Activated T-cell treated with anti-CD3 and anti-CD28 coated beads, Interleukin-2, amount 50 U/mL, for 24 hours (primary cell): Measurements from ENCODE around the gene MAPK4.

Source experiments
- DNase-seq: peaks from one replicate; pipeline ENCODE4 v3.0.0-alpha.2; 2020
- H3K27ac Mint-ChIP-seq: 2 replicates; pipeline ENCODE4 v1.8.0; 2020; ENCODE audit warnings: mild to moderate bottlenecking, mixed read lengths
- H3K27me3 Mint-ChIP-seq: 2 replicates; pipeline ENCODE4 v1.8.0; 2020; ENCODE audit warnings: mixed read lengths
- H3K36me3 Mint-ChIP-seq: 2 replicates; pipeline ENCODE4 v1.8.0; 2020; ENCODE audit warnings: low read depth, mixed read lengths
- H3K4me1 Mint-ChIP-seq: 2 replicates; pipeline ENCODE4 v1.8.0; 2020; ENCODE audit warnings: low read depth, mixed read lengths
- H3K4me3 Mint-ChIP-seq: 2 replicates; pipeline ENCODE4 v1.8.0; 2020; ENCODE audit warnings: mild to moderate bottlenecking, moderate library complexity, mixed read lengths
- H3K9me3 Mint-ChIP-seq: 2 replicates; pipeline ENCODE4 v1.8.0; 2020; ENCODE audit warnings: mixed read lengths

Gene MAPK4

GRCh38 chr18:50729986-50730385 is 170.1 kb downstream of the MAPK4 start:
- no peak overlapping the region for H3K4me3 Mint-ChIP-seq
- peaks cover 10% of the 10 kb centered on the region for H3K27me3 Mint-ChIP-seq
- no peak overlapping the region for H3K27ac Mint-ChIP-seq
- no peaks in the 10 kb centered on the region for H3K36me3 Mint-ChIP-seq
- peaks cover 3% of the 10 kb centered on the region for H3K4me1 Mint-ChIP-seq
- DNase-seq, result no peak
- no peaks in the 10 kb centered on the region for H3K9me3 Mint-ChIP-seq

DNA sequence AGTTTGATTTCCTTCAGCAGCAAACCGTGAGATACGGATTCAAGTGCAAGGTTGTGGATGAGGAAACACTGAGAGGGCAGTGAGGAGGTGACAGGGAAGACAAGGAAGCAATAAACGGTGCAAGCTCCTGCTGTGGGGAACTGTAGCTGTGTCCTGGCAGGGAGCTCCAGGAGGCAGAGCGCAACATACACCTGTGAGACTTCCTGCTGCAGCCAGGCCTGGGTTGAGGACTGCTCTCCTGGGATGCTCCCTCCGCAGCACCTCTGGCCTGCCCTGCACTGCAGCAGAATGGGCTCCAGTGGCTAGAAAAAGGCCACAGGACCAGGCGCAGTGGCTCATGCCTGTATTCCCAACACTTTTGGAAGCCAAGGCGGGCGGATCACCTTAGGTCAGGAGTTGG is 174.5 kb downstream of the MAPK4 start:
- H3K27me3 Mint-ChIP-seq, result no peaks in the 10 kb centered on the region
- no peak for DNase-seq
- H3K9me3 Mint-ChIP-seq, result no peaks in the 10 kb centered on the region
- no peaks in the 10 kb centered on the region for H3K4me1 Mint-ChIP-seq
- no peaks in the 10 kb centered on the region for H3K36me3 Mint-ChIP-seq
- H3K27ac Mint-ChIP-seq, result no peak overlapping the region
- no peak overlapping the region for H3K4me3 Mint-ChIP-seq

DNA sequence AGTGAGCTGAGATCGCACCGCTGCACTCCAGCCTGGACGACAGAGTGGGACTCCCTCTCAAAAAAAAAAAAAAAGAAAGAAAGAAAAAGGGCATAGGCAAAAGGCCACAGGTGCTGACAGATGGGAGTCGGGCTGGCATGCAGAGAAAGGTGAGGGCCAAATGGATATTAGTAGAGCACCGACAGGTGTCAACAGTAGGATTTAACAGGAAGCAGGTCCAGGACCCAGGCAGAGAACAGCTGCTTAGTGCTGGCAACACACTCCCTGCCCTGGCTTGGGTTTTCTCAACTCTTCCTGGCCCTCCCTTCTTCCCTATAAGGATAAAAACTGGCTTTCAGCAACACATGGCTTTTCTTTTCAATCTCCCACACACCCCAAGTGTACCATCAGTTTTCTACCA is 175.0 kb downstream of the MAPK4 start:
- H3K27ac Mint-ChIP-seq, result no peak overlapping the region
- H3K27me3 Mint-ChIP-seq, result no peaks in the 10 kb centered on the region
- no peaks in the 10 kb centered on the region for H3K4me1 Mint-ChIP-seq
- no peaks in the 10 kb centered on the region for H3K36me3 Mint-ChIP-seq
- no peak for DNase-seq
- H3K4me3 Mint-ChIP-seq, result no peak overlapping the region
- no peaks in the 10 kb centered on the region for H3K9me3 Mint-ChIP-seq

- no peak overlapping the region for H3K4me3 Mint-ChIP-seq
- no peaks in the 10 kb centered on the region for H3K9me3 Mint-ChIP-seq
- no peak for DNase-seq
- no peaks in the 10 kb centered on the region for H3K36me3 Mint-ChIP-seq
- H3K27ac Mint-ChIP-seq, result no peak overlapping the region
- no peaks in the 10 kb centered on the region for H3K27me3 Mint-ChIP-seq
- no peaks in the 10 kb centered on the region for H3K4me1 Mint-ChIP-seq
Measured at GRCh38 chr18:50737127-50737526, 177.2 kb downstream of the MAPK4 start.

GRCh38 chr18:50738098-50738757 is 178.3 kb downstream of the MAPK4 start:
- no peaks in the 10 kb centered on the region for H3K36me3 Mint-ChIP-seq
- no peak for DNase-seq
- no peak overlapping the region for H3K27ac Mint-ChIP-seq
- H3K9me3 Mint-ChIP-seq, result no peaks in the 10 kb centered on the region
- no peaks in the 10 kb centered on the region for H3K4me1 Mint-ChIP-seq
- H3K27me3 Mint-ChIP-seq, result no peaks in the 10 kb centered on the region
- no peak overlapping the region for H3K4me3 Mint-ChIP-seq

DNA sequence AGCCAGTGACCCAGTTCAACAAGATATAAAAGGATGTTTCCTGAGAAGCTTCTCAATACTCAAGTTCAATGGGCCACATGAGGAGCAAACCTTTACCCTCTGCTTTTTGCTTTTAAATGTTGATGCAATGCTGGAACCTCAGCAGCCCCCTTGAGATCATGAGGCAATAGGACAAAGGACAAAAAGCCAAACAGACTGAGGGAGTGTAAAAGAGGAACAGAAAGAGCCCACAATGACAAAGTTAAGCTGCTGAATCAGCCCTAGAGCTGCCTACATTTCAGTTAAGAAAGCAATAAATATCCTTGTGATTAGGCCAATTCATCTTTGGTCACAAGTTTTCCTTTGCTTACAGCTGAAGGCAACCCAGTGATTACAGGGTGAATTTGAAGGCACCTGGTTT is 183.1 kb downstream of the MAPK4 start:
- no peaks in the 10 kb centered on the region for H3K36me3 Mint-ChIP-seq
- no peaks in the 10 kb centered on the region for H3K9me3 Mint-ChIP-seq
- H3K27ac Mint-ChIP-seq, result no peak overlapping the region
- H3K4me3 Mint-ChIP-seq, result no peak overlapping the region
- no peaks in the 10 kb centered on the region for H3K4me1 Mint-ChIP-seq
- no peak for DNase-seq
- peaks cover 6% of the 10 kb centered on the region for H3K27me3 Mint-ChIP-seq

DNA sequence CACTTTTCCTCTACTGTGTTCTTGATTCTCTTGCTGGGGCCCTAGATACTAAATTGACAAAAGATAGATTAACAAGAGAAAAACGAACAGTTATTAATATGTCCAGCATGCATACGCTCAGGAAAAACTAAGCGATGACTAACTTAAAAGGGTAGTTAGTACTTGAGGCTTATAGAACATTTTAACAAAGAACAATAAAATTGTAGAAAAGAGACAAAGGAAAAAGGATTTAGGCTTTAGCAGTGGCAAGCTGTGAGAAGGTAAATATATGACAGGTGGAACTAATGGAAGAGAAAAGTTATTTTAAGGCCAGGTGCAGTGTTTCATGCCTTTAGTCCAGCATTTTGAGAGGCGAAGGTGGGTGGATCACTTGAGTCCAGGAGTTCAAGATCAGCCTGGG is 184.4 kb downstream of the MAPK4 start:
- H3K27me3 Mint-ChIP-seq, result peaks cover 11% of the 10 kb centered on the region
- H3K27ac Mint-ChIP-seq, result no peak overlapping the region
- no peak for DNase-seq
- no peaks in the 10 kb centered on the region for H3K4me1 Mint-ChIP-seq
- no peaks in the 10 kb centered on the region for H3K9me3 Mint-ChIP-seq
- H3K36me3 Mint-ChIP-seq, result no peaks in the 10 kb centered on the region
- H3K4me3 Mint-ChIP-seq, result no peak overlapping the region

DNA sequence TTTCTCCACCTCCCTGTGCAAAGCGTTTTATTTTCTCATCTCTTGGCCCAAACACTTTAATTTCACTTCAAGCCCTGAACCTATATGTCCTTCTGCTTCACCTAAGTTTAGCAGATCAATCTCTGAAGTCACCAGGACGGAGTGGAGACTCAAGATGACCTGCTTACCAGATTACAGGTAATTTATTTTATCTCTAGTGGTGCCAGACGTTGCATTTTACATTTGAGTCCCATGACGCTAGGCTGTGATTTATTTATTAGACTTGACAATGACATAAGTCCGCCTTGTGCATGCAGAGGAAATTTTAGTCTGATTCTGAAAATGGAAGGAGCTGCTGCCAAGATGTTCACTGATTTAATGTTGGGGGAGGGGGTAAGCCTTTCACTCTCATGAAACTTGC is 186.1 kb downstream of the MAPK4 start:
- no peak overlapping the region for H3K4me3 Mint-ChIP-seq
- no peaks in the 10 kb centered on the region for H3K36me3 Mint-ChIP-seq
- peaks cover 28% of the 10 kb centered on the region for H3K27me3 Mint-ChIP-seq
- H3K9me3 Mint-ChIP-seq, result no peaks in the 10 kb centered on the region
- DNase-seq, result no peak
- no peak overlapping the region for H3K27ac Mint-ChIP-seq
- no peaks in the 10 kb centered on the region for H3K4me1 Mint-ChIP-seq

- H3K4me1 Mint-ChIP-seq, result no peaks in the 10 kb centered on the region
- H3K27ac Mint-ChIP-seq, result no peak overlapping the region
- DNase-seq, result no peak
- peaks cover 40% of the 10 kb centered on the region for H3K27me3 Mint-ChIP-seq
- H3K36me3 Mint-ChIP-seq, result no peaks in the 10 kb centered on the region
- H3K4me3 Mint-ChIP-seq, result no peak overlapping the region
- no peaks in the 10 kb centered on the region for H3K9me3 Mint-ChIP-seq
Measured at GRCh38 chr18:50747849-50748242, 188.0 kb downstream of the MAPK4 start.

- DNase-seq, result no peak
- Mint-ChIP-seq H3K9me3 (no peaks in the 10 kb centered on the region), H3K4me1 (no peaks in the 10 kb centered on the region), H3K4me3 (no peak overlapping the region), H3K27me3 (peaks cover 40% of the 10 kb centered on the region), H3K36me3 (no peaks in the 10 kb centered on the region), H3K27ac (no peak overlapping the region)
Measured at GRCh38 chr18:50748243-50749229, 188.6 kb downstream of the MAPK4 start.

GRCh38 chr18:50749421-50749820 is 189.5 kb downstream of the MAPK4 start:
- no peaks in the 10 kb centered on the region for H3K36me3 Mint-ChIP-seq
- peaks cover 45% of the 10 kb centered on the region for H3K27me3 Mint-ChIP-seq
- DNase-seq, result no peak
- no peaks in the 10 kb centered on the region for H3K9me3 Mint-ChIP-seq
- H3K4me3 Mint-ChIP-seq, result no peak overlapping the region
- no peak overlapping the region for H3K27ac Mint-ChIP-seq
- no peaks in the 10 kb centered on the region for H3K4me1 Mint-ChIP-seq

- H3K27me3 Mint-ChIP-seq, result peaks cover 50% of the 10 kb centered on the region
- DNase-seq, result no peak
- H3K27ac Mint-ChIP-seq, result no peak overlapping the region
- H3K36me3 Mint-ChIP-seq, result no peaks in the 10 kb centered on the region
- no peak overlapping the region for H3K4me3 Mint-ChIP-seq
- H3K9me3 Mint-ChIP-seq, result no peaks in the 10 kb centered on the region
- no peaks in the 10 kb centered on the region for H3K4me1 Mint-ChIP-seq
Measured at GRCh38 chr18:50749945-50750344, 190.1 kb downstream of the MAPK4 start.

- Mint-ChIP-seq H3K27ac (no peak overlapping the region), H3K4me1 (no peaks in the 10 kb centered on the region), H3K9me3 (no peaks in the 10 kb centered on the region), H3K27me3 (peaks cover 50% of the 10 kb centered on the region), H3K36me3 (no peaks in the 10 kb centered on the region), H3K4me3 (no peak overlapping the region)
- no peak for DNase-seq
Measured at GRCh38 chr18:50750546-50750945, 190.7 kb downstream of the MAPK4 start.

DNA sequence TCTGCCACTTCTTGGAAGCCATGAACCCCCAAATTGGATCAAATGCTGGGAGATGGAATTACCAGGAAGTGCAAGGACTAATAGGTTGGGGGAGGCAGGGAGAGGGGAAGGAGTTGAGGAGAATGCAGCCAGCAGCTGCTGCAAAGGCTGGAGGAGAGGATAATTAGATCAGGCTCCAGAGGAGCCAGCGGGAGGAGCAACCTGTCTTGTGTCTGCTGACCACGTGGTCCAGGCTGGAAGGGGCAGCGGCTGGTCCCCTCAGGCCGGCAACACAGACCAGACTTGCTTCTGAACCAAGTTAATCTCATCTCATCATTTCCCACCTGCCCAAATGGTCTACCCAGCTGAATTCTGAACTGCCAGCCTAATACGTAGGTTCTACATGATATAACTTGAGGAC is 191.6 kb downstream of the MAPK4 start:
- Mint-ChIP-seq H3K27ac (no peak overlapping the region), H3K4me3 (no peak overlapping the region), H3K36me3 (no peaks in the 10 kb centered on the region), H3K27me3 (peaks cover 50% of the 10 kb centered on the region), H3K9me3 (no peaks in the 10 kb centered on the region), H3K4me1 (no peaks in the 10 kb centered on the region)
- no peak for DNase-seq

DNA sequence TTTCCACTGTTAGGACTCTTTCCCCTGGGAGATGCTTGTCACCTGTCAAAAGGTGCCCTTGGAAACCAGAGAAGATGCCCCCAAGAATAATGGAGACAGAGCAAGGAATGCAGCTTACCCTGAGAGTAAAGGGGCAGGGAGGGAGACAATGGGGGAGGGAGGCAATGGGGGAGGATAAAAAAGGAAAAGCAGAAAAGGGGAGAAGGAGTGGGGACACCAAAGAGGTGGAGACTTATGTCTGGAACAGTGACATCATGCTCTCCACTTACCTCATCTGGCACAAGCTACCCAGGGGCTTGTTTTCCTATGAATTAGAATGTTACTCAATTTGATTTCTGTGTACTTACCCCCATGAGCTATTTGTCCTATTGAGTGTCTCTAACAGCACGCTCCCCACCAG is 192.1 kb downstream of the MAPK4 start:
- DNase-seq, result no peak
- Mint-ChIP-seq H3K27me3 (peaks cover 52% of the 10 kb centered on the region), H3K27ac (no peak overlapping the region), H3K36me3 (no peaks in the 10 kb centered on the region), H3K4me3 (no peak overlapping the region), H3K4me1 (no peaks in the 10 kb centered on the region), H3K9me3 (no peaks in the 10 kb centered on the region)
